HG03135 (cell line): ENCODE results near the gene PFAS.

Experiments
- ATAC-seq: cut with Tn5 transposase; IDR thresholded peaks from one replicate; pipeline ENCODE4 v1.9.1; 2021; ENCODE audit warnings: mild to moderate bottlenecking, moderate library complexity; ENCODE audit not compliant: unreplicated experiment

Gene PFAS

DNA sequence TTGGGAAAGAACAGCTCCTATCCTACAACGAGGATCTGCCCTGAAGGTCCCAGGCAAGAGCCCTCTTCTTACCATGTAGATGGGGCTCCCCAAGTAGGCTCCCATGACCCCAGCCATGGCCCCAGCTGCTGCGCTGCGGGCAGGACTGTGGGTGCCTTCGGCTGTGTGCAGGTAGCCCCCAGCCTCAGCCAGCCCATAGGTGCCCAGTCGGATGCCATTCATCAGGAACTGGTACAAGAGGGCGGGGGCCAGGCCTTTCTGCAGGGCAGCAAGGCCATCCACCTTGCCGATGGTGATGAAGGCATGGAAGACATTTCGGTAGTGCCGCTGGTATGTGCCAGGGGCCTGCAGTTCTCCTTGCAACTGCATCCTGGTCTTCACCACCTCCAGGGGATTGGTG, 45.3 kb downstream of the PFAS start:
- no peak for ATAC-seq

DNA sequence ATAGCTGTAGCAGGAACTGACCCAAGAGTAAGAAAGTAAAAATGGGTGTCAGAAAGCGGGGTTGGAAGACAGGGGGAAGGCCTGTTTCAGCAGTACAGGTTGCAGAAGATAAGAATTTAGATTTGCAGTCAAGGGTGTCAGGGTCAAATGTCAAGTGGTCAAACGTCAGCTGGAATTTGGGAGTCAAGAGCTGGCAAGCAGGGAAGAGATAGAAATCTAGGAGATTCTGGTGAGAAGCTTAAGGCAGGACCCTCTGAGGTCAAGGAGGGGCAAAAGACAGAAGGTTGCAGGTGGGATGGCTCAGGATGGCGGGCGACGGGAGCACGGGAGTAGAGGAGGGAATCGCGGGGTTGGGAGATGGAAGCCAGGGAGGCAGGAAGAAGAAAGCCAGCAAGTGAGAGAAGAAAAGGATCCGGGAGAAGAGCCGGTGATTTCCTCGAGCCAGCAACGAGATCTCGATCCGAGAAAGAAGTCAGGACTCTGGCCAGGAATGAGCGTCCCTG, 45.8 kb downstream of the PFAS start:
- ATAC-seq: no peak

DNA sequence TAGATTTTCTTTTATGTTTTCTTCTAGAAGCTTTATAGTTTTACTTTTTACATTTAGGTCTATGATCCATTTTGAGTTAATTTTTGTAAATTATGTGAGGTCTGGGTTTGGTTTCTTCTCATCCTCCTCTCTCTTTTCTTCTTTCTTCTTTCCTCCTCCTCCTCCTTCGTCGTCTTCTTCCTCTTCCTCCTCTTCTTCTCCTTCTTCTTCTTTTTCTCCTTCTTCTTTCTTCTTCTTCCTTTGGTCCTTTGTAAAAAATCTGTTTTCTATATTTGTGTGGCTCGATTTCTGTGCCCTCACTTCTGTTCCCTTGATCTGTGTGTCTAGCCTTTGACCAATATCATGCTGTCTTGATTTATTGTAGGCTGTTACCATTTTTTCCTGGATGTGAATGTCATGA, 51.1 kb downstream of the PFAS start:
- no peak for ATAC-seq

DNA sequence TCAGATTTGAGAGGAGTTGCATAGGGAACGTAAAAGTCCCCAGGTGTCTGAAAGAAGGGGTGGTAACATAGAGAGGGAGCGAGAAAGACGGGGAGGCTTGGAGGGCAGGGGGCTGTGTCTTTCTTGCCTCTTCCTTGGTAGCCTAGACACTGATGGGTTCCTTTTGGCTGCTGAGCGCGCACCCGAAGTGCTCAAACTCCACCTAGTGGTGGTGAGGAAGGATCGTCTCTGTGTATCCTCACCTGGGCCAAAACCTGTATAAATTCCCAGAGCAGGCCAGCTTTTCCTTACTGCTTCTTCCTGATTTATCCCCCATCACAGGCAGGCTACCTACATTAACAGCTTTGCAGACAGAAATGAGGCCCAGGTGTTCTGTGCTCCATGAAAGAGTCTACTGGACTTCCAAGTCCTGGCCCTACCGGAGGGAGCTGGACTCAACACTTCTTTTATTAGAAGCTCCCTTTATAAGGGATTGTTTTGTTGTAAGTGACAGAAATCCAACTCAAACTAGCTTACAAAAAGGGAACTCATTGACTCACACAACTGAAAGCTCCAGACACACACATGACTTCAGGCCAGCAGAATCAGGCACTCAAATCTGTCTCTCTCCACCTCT, 51.6 kb downstream of the PFAS start:
- ATAC-seq: no peak

DNA sequence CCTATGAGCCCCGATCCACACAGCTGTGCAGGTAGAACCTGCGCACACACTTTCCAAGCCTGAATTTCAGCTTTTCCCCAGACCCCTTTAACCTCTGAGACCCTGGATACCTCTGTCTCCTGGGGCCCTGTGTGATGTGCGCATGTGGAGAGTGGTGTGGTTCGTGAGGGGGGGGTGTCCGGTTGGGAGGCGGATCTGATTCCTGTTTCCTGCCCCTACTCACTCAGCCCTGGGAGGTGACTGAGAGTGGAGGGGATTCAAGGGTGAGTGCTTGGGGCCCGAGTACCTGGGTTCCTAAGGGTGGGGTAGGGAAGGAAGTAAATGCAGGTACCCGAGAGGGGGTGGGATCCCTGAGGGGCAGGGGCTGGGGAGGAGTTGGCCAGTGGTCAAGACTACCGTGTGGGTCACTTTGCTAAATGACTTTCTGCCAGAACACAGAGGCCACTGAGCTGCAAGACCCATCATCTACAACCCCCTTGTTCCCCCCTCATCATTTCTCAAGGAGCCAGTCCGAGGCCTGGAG, 61.6 kb downstream of the PFAS start:
- ATAC-seq: no peak

DNA sequence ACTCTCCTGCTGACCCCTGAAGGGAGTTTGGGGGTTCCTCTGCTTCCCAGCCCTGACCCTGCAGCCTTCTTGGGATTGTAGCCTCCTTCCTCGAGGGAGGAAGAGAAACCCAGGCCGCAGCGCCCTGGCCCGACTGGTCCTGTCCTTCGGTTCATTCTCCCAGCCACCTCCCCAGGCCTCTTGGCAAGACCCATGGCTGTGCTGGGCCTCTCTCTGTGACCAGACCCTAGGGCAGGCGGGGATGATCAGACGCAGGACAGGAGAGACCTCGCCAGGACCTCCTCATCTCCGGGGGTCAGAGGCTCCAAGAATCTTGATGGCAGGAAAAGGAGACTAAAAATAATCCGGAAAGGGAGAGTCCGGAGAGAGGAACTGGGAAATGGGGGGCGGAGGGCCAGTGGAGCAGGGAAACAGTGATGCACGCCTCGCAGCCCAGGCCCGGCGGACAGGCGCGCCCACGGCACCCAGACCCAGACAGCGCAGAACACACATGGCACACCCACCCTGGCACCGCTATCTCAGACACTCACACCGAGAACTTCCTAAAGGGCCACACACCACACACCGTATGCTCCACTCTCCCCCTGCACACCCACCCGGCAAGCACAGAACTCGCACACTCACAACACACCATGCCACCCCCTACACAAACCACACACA, 62.2 kb downstream of the PFAS start:
- no peak for ATAC-seq

DNA sequence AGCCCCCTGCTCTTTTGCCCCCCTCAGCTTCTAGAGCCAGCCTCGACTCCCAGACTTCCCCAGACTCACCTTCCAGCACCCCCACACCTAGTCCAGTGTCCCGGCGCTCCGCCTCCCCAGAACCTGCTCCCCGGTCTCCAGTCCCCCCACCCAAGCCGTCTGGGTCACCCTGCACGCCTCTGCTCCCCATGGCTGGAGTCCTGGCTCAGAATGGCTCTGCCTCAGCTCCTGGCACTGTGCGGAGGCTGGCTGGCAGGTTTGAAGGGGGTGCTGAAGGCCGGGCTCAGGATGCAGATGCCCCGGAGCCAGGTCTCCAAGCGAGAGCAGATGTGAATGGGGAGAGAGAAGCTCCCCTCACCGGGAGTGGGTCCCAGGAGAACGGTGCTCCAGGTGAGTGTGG, 63.2 kb downstream of the PFAS start:
- no peak for ATAC-seq

DNA sequence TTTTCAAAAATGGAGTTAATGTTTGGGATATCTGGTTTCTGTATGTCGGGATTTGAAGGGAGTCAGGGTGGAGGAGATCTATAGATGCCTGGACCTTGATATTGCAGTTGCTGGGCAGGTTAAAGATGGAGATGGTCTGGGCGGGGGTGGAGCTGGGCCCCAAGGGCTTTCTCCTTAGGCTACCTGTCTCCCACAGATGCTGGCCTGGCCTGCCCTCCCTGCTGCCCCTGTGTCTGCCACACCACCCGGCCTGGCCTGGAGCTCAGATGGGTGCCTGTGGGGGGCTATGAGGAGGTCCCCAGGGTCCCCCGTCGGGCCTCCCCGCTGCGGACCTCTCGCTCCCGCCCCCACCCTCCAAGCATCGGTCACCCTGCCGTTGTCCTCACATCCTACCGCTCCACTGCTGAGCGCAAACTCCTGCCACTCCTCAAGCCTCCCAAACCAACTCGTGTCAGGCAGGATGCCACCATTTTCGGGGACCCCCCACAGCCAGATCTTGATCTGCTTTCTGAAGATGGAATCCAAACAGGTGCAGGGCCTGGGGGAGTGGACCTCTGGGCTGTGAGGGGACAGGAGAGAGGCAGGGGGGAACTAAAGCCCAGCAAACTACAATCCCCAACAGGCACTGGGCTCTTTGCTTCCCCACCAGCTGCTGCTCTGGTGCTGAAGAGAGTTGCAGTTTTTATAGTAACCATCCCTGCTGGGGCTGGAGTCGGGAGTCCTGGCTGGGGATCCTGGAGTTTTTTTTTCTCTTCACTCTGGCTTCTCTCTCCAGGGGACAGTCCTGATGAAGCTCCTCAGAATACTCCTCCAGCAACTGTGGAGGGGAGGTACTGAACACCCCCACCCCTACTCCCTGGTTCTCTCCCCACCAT, 63.9 kb downstream of the PFAS start:
- ATAC-seq: no peak

DNA sequence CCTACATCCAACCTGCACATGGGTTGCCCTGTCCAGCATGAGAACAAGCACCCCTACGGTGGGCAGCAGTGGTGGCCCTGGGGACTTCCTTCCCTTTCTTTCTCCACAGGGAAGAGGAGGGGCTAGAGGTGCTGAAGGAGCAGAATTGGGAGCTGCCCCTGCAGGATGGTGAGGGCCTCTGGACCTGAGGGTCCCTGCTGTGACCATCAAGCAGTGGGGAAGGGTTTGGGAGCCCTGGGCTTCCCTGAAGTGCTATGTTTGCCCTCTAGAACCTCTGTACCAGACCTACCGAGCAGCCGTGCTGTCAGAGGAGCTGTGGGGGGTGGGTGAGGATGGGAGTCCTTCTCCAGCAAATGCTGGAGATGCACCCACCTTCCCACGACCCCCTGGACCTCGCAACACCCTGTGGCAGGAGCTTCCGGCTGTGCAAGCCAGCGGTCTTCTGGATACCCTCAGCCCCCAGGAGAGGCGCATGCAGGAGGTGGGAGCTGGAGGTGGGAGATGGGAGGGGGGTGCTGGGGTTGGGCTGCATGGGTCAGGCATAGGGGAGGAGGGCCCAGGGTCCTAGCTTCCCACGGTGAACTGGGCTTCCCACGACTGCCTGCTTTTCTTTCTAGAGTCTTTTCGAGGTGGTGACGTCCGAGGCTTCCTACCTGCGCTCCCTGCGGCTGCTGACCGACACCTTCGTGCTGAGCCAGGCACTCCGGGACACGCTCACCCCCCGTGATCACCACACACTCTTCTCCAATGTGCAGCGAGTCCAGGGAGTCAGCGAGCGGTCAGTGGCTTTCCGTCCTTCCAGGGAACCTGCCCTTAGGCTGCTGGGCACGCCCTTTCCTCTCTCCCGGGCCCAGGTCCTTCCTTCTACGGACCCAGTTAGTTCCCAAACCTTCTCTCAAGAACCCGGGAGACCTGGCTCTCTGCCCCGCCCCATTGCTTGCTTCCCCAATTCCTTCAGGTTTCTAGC, 66.0 kb downstream of the PFAS start:
- no peak for ATAC-seq

DNA sequence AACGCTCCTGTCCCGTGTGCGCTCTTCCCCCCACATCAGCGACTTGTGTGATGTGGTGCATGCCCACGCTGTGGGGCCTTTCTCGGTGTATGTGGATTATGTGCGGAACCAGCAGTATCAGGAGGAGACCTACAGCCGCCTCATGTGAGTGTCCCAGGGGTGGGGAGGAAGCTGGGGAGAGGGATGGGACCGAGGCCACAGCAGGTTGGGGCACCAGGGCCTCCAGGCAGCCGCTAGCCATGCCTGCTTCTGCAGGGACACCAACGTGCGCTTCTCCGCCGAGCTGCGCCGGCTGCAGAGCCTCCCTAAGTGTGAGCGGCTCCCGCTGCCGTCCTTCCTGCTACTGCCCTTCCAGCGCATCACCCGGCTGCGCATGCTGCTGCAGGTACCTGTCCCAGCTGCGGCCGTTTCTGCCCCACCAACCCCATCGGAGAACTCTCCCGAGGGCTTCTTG, 66.7 kb downstream of the PFAS start:
- ATAC-seq: no peak

DNA sequence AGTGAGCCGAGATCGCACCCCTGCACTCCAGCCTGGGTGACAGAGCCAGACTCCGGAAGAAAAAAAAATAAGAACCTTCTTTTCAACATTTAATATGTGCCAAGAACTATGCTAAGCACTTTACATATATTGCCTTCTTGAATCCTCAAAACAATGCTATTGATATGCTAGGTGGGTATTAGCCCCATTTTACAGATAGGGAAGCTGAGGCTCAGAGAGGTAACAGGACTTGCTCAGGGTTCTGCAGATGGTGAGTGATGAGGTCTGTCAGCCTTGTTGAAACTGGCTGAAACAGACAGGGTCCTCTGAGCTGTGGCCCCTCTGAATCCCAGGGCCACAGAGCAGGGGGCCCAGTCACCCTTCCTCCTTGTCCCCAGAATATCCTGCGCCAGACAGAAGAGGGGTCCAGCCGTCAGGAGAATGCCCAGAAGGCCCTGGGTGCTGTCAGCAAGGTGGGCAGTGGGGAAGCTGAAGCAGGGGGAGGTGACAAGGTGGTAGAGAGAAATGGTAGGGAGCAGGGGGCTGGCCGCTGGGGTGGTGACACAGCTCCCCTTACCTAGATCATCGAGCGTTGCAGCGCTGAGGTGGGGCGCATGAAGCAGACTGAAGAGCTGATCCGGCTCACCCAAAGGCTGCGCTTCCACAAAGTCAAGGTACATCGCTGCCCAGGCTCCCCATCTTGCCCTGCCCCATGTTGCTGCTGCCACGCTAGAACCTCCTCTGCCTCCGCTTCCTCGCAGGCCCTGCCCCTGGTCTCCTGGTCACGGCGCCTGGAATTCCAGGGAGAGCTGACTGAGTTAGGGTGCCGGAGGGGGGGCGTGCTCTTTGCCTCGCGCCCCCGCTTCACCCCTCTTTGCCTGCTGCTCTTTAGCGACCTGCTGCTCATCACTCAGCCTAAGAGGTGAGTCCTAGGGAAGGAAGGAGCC, 69.2 kb downstream of the PFAS start:
- no peak for ATAC-seq
